ENCODE data around the gene SYTL3.
"Not testable (repeated sequence)": the region's sequence is repeated elsewhere in the genome, so short reads cannot be mapped to it uniquely, and the experiment has no call there.

Gene SYTL3

DNA sequence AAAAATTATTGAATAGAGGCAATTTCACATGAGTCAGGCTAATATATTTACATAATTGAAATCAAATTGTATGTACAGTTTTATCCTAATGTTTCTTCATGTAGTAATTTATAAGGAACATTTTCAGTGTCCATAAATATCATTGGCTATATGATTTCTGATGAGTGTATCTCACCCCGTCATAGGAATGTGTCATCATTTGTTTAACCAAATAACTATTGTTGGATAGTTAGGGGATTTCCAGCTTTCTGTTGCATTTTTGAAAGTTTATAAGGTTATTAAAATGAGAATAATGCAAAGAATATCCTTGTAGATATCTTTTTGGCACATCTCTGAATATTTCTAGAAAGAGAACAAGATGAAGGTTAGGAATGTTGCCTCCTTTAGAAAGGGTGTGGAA lies 39.0 kb downstream of the SYTL3 start:
- ChIA-PET POLR2A (no interaction called here), CTCF (interaction anchor here (3.3 kb wide), 1 partner anchor 39 kb away, joined by 22 read pairs; the partner anchor contains the start of gene SYTL3)
- no peak for DNase-seq (ENCODE audit: extremely low spot score)
- TF ChIP-seq CTCF (IDR thresholded peaks at IDR 0.05; ENCODE audit: control extremely low read depth, extremely low read depth, low read depth, missing control alignments) = no peak

DNA sequence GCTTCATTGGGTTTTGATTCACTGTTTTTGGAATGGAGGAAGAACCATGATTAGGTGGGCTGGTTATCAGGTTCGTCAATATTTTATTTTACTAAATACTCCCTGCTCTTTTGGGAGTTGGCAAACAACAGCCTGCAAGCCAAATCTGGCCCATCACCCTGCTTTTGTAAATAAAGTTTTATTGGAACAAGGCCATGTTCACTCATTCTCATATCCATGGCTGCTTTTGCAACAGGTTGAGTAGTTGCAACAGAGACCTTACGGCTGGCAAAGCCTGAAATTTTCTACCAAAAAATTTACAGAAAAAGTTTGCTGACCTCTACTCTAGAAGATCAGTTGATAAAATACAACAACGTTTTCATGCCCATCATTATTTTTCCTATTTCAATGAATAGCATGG lies 45.1 kb downstream of the SYTL3 start:
- ChIA-PET CTCF (no interaction called here), POLR2A (no interaction called here)
- TF ChIP-seq CTCF (IDR thresholded peaks at IDR 0.05; ENCODE audit: control extremely low read depth, extremely low read depth, low read depth, missing control alignments) = no peak
- no peak for DNase-seq (ENCODE audit: extremely low spot score)

DNA sequence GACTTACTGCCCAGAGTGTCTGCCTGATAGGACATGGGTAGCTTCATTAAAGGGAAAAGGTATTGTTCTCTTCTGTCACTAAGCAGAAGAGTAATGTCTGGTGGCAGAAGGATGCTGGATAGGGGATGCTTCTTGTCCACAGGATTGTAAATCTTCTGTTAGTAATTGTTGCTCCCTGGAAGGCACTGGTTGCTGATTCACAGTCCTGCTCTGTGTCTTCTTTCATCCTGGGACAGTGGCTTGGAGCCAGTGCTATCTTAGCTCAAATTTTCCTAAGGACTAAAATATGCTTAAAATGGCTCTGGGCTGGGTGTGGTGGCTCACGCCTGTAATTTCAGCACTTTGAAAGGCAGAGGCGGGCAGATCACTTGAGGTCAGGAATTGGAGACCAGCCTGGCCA lies 48.0 kb downstream of the SYTL3 start:
- POLR2A ChIA-PET = no interaction called here
- DNase-seq (ENCODE audit: extremely low spot score) = no peak
- TF ChIP-seq CTCF (IDR thresholded peaks at IDR 0.05; ENCODE audit: control extremely low read depth, extremely low read depth, low read depth, missing control alignments) = no peak
- CTCF ChIA-PET = interaction anchor here (0.8 to 1.5 kb wide), 4 partner anchors 38 to 485 kb away, joined by 3 to 6 read pairs (median 4); no protein-coding TSS in a partner anchor

DNA sequence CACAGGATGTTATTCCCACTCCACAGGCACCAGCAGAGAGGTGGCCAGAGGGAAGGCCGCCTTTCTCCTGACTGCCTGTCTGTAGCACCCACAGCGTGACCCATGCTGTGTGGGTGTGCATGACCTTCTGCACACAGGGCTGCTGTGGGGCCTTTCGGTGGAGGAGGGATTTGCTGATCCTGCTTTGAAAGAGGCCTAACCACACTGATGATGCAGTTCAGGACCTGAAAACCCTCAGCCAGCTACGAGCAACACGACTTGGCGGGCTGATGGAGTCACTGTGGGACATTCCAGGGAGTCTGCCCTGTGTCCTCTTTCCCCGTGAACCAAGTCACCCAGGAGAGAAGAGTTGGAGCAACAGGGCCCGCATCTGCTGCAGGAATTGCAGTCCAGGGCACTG lies 49.1 kb downstream of the SYTL3 start:
- ChIA-PET CTCF (interaction anchor here (6.0 kb wide), 1 partner anchor 7 kb away, joined by 56 read pairs; no protein-coding TSS in a partner anchor), POLR2A (no interaction called here)
- no peak for TF ChIP-seq CTCF (IDR thresholded peaks at IDR 0.05; ENCODE audit: control extremely low read depth, extremely low read depth, low read depth, missing control alignments)
- no peak for DNase-seq (ENCODE audit: extremely low spot score)

DNA sequence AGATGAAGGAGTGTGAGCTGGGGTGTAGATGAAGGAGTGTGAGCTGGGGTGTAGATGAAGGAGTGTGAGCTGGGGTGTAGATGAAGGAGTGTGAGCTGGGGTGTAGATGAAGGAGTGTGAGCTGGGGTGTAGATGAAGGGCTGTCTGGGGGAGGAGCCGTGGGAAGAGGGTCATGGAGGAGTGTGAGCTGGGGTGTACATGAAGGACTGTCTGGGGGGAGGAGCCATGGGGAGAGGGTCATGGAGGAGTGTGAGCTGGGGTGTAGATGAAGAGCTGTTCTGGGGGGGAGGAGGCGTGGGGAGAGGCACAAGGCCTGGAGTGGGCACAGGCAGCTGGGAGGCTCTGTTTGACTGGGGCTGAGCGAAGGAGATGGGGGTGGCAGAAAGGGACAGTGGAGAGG lies 51.4 kb downstream of the SYTL3 start:
- POLR2A ChIA-PET = interaction anchor here (1.0 kb wide), 1 partner anchor 52 kb away, joined by 6 read pairs; no protein-coding TSS in a partner anchor
- CTCF ChIA-PET = interaction anchor here (0.6 to 6.0 kb wide), 12 partner anchors 10 to 487 kb away, joined by 3 to 67 read pairs (median 3); partner anchors contain the start of gene SYTL3
- not testable (repeated sequence) for DNase-seq (ENCODE audit: extremely low spot score)

GRCh38 chr6:158703111-158703836 lies 53.4 kb downstream of the SYTL3 start:
- no peak for TF ChIP-seq CTCF (IDR thresholded peaks at IDR 0.05; ENCODE audit: control extremely low read depth, extremely low read depth, low read depth, missing control alignments)
- CTCF ChIA-PET = interaction anchor here (0.7 to 6.0 kb wide), 31 partner anchors 9 to 482 kb away, joined by 3 to 67 read pairs (median 4); partner anchors contain the start of gene RSPH3
- POLR2A ChIA-PET = no interaction called here
- no peak for DNase-seq (ENCODE audit: extremely low spot score)
